Stimulated activated CD4-positive, alpha-beta T cell treated with anti-CD3 and anti-CD28 coated beads, Interleukin-4, amount 100 ng/mL, for 4 hours (primary cell): ENCODE results near the gene TRIO.

Source experiments
- DNase-seq, 2 experiments: peaks; one replicate each; pipeline ENCODE4 v3.0.0-alpha.2; 2020

The TRIO gene

GRCh38 chr5:14171046-14171445 is 27.9 kb downstream of the TRIO start:
- no peak for DNase-seq

DNA sequence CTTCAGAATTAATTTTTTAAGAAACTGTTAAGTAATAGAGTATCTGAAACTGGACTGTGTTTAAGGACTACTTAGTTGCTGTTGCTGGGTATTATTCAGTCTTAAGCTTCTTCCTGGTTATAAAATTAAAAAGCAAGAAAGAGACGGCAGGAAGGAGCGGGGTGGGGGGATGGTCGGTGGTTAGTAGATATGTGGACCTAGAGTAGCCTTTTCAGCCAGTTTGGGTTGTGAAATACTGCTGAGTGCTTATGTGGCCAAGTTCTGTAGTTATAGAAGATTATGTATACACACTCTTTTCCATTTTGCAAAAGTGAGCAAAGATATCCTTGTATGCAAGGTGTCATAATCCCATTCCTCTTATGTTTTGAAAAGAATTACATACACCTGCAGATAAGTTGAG is 28.5 kb downstream of the TRIO start:
- DNase-seq: no peak

- no peak for DNase-seq
Observed at GRCh38 chr5:14172149-14172795, 29.1 kb downstream of the TRIO start.

GRCh38 chr5:14173377-14174229 is 30.5 kb downstream of the TRIO start:
- DNase-seq: no peak

DNA sequence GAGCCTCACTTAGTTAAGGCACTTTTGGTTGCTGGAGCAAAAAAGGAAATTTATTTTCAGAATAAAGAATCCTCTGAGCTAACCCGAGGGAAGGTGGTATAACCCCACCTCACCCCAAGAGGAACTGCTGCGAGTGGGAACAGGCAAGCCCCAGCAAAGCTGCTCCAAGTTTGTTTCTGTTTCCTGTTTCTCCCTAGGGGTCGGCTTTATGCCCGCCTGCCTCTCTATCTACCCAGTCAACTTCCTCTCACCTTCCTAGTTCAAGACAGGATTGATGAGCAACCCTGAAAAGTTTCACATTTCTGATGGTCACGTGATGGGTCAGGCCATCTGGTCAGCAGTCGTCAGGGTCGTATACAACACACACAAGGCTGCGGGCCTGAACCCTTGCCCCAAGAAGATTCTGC is 31.1 kb downstream of the TRIO start:
- DNase-seq: no peak

- DNase-seq: no peak
Observed at GRCh38 chr5:14175381-14175780, 32.2 kb downstream of the TRIO start.

DNA sequence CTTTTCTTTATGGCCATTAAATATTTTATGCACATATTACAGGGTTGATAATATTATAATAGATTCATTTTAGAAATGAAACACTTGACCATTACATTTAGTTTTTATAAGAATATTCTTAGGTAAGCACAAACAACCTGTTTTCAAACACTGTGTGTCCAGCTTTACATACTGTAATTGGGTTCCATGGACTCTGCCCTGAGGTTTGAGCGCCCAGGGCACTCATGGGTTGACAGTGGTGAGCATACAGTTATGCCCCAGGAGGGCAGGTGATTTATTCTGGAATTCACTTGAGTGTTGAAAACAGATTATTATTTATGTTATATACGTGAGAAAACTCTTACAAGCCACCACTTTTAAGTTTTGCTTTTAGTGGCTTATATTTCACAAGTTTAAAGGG is 33.7 kb downstream of the TRIO start:
- DNase-seq: no peak

DNA sequence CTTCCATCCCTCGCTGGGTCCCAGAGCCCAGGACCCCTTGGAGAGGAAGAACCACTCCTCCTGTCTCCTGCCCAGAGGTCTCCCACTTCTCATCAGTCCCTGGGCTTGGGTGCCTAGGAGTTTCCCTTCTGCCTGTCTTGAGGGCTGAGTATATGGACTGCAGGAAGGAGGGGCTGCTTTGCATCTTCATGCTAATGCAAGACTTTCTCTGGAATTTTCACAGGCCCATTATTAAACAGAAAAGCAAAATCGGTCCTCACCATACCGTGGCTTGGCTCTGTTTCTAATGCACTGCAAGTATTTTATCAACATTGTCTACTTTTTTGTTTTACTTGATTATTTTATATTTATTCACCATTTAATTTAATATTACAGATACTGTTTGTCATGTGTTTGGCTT is 34.5 kb downstream of the TRIO start:
- DNase-seq: no peak

- DNase-seq: no peak
Observed at GRCh38 chr5:14178091-14178490, 34.9 kb downstream of the TRIO start.

DNA sequence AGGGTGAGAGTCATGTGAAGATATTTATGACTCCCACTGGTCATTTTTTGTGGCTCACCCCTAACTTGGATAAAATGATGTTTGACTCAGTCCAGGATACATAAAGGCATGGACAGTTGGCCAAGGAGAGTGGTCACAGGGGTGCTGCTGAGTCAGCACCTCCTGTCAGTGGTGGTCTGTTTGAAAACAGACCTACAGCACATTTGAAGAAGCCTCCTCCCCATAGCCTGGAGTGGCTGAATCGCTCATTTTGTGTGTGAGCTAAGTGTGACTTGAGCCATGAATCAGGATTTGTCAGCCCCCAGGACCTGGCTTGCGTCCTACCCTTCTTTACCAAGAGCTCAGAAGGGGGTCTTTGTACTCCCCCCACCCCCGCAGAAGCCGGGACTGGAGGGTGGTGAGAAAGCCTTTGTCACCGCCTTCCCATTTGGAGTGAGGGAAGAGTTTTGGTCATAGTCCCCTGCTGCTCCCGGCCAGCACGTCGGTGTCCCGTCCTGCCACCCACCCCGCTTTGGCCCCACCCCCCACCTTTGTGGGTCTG is 35.6 kb downstream of the TRIO start:
- no peak for DNase-seq

GRCh38 chr5:14179446-14179845 is 36.3 kb downstream of the TRIO start:
- no peak for DNase-seq

DNA sequence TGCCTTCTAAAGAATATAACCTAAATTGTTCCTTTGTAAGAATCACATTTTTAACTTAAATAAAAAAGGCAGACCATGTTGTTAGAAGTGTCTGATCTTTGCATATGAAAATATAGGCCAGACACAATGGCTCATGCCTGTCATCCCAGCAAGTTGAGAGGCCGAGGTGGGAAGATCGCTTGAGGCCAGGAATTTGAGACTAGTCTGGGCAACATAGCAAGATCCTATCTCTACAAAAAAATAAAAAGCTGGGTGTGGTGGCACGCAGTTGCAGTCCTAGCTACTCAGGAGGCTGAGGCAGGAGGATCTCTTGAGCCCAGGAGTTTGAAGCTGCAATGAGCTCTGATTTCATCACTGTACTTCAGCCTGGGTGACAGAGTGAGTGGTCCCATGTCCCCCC is 37.3 kb downstream of the TRIO start:
- DNase-seq: no peak

- DNase-seq: no peak
Observed at GRCh38 chr5:14181299-14181968, 38.3 kb downstream of the TRIO start.

DNA sequence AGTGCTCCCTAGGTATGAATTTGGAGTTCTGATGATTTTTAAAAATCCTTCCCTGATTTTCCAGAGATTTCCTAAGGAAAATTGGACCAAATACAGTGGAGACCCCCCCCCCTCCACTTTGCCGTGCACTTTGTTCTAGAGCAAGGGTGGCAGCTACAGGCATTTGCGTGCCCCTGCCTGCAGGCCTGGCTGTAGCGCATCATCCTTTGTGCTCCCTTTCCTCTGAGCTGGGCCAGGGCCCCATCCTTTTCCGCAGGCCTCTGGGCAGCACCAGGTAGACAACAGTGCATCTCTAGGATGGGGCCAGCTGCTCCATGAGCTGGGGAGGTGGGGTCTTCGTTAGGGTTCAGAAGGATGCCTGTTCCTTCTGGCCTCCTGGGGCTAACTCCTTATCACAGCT is 39.6 kb downstream of the TRIO start:
- DNase-seq: no peak

- DNase-seq: no peak
Observed at GRCh38 chr5:14183187-14183939, 40.2 kb downstream of the TRIO start.

DNA sequence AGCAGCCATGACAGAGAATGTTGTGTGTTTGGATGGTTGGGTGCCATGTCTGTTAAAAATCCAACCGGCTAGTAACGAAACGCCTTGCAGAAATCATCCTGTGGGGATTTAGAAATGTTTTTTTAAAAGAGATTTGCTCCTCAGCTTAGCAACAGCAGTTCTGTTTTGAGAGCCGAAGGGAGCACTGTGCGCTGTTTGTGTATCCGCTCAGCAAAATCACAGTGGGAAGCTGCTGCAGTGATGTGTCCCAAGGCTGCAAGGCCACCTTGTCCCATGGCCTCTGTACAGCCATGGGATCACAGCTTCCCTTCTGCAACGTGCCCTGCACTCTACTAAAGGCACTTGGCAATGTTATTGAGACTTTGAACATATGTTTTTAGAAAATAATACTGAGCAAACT is 40.9 kb downstream of the TRIO start:
- DNase-seq: no peak

GRCh38 chr5:14184725-14185124 is 41.6 kb downstream of the TRIO start:
- no peak for DNase-seq

DNA sequence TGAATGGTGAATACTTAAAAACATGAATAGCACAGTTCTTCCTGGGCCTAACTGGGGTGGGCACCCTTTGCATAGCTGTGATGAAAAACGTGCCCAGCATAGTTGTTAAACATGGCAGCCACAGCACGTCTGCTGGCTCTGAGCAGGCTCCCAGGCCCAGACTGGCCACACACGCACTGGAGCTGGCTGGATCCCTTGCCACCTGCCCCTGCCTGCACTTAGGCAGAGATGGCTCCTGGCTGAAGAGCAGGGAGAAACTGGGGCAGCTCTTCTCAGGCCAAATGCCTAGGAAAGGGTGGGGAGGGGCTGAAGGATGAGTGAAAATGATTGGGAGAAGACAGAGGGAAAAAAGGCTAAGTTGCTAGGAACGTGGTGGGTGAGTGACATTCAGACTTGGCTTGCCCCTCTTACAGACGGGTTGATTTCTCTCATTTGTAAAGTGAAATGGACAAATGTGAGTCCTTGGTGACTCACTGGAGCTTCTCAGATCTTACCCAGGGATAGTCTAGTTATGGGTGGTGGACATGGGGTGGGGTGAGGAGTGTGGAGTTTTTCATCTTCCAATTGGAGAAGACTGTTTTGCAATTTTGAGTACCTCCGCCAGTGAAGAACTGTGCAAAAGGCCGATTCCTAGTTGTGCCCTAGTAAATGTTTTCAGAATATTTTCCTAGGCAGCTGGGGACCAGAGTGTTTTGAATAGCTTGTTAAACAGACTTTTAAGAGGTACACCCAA is 42.4 kb downstream of the TRIO start:
- no peak for DNase-seq

DNA sequence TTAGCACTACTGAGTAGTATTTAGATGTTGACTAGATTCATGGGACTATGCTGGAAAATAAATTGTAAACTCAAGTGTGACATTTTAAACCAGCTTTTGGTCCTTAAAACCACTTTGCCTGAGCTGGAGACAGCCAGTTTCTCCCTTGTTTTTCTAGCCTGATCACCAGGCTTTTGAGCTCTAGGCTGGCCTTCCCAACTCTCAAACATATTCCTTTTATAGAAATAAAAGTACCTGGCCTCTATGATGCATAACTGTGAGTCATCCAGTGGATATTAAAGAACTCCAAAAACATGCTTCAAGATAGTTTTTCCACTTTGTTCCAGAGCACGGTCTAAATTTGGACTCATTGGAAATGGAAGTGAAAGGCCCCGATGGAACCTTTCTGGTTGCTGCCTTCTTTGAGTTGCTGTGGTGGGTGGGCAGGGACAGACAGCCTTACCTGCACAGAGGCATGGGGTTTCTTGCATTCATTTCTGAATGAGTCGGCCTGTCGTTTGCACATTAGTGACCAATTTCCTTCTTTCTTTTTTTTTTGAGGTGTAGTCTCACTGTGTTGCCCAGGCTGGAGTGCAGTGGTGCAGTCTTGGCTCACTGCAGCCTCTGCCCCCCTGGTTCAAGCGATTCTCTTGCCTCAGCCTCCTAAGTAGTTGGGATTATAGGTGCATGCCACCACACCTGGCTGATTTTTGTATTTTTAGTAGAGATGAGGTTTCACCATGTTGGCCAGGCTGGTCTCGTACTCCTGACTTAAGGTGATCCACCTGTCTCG is 43.1 kb downstream of the TRIO start:
- DNase-seq: no peak

- no peak for DNase-seq
Observed at GRCh38 chr5:14187157-14187556, 44.0 kb downstream of the TRIO start.

GRCh38 chr5:14187660-14188059 is 44.5 kb downstream of the TRIO start:
- no peak for DNase-seq
